PC-3 (cell line): ENCODE data around the gene MED14. TPM values are rescaled to one million over a fixed set of nuclear protein-coding genes. Genes with fewer than 3 reads are reported as not detected.

Experiments
- ATAC-seq: fragments of 200-7000 bp; cut with Tn5 transposase; 2 replicates; pipeline ENCODE4 v1.9.1; 2020; ENCODE audit warnings: mild to moderate bottlenecking, moderate library complexity
- BruUV-seq: library from RNA; stranded (reverse); fragments of 400-500 nt; replicated peaks from 2 replicates; lab custom pipeline; 2021; lab: Mats Ljungman, UMichigan
- CTCF ChIA-PET: fragments of 300-600 bp; sonication (Branson Sonifier 250); formaldehyde crosslinking; loops from one replicate; lab custom pipeline; 2022; ENCODE audit warnings: antibody characterized with exemption; lab: Charles Lee
- POLR2A ChIA-PET: fragments of 300-600 bp; sonication (Branson Sonifier 250); formaldehyde crosslinking; loops from one replicate; lab custom pipeline; 2022; ENCODE audit warnings: antibody characterized with exemption; ENCODE audit not compliant: unreplicated experiment; lab: Charles Lee
- DNase-seq: peaks from one replicate; pipeline ENCODE4 v3.0.0-alpha.2; 2015
- H2AFZ ChIP-seq: fragments of 300-600 bp; sonication (generic); 2 replicates; pipeline ENCODE4 v1.6.0; 2016; ENCODE audit warnings: antibody characterized with exemption, low read length
- H3F3A ChIP-seq: fragments of 300-600 bp; sonication (generic); one replicate; pipeline ENCODE4 v1.6.0; 2017; ENCODE audit warnings: antibody characterized with exemption, low read length, control low read depth, mild to moderate bottlenecking; ENCODE audit not compliant: unreplicated experiment
- H3K27ac ChIP-seq: fragments of 300-600 bp; sonication (generic); 2 replicates; pipeline ENCODE4 v1.5.1; 2016; ENCODE audit warnings: mild to moderate bottlenecking, low read length
- H3K27me3 ChIP-seq: fragments of 300-600 bp; sonication (generic); 2 replicates; pipeline ENCODE4 v1.6.1; 2016; ENCODE audit warnings: low read length, mixed read lengths
- H3K36me3 ChIP-seq: fragments of 300-600 bp; sonication (generic); 2 replicates; pipeline ENCODE4 v1.6.1; 2016; ENCODE audit warnings: low read depth, mixed run types, low read length, mixed read lengths
- H3K4me1 ChIP-seq: fragments of 300-600 bp; sonication (generic); 2 replicates; pipeline ENCODE4 v1.5.1; 2016; ENCODE audit warnings: low read length; ENCODE audit not compliant: insufficient read depth
- H3K4me2 ChIP-seq: fragments of 300-600 bp; sonication (generic); 2 replicates; pipeline ENCODE4 v1.6.0; 2016; ENCODE audit warnings: low read length
- H3K4me3 ChIP-seq: fragments of 300-600 bp; sonication (generic); 2 replicates; pipeline ENCODE4 v1.5.1; 2016; ENCODE audit warnings: mild to moderate bottlenecking, low read length, mixed read lengths
- H3K79me2 ChIP-seq: fragments of 300-600 bp; sonication (generic); 2 replicates; pipeline ENCODE4 v1.6.1; 2017; ENCODE audit warnings: low read length, mixed read lengths
- H3K9ac ChIP-seq: fragments of 300-600 bp; sonication (generic); 2 replicates; pipeline ENCODE4 v1.6.0; 2016; ENCODE audit warnings: mild to moderate bottlenecking, low read length
- H3K9me2 ChIP-seq: fragments of 300-600 bp; sonication (generic); replicated peaks from 2 replicates; pipeline ENCODE4 v1.6.1; 2016; ENCODE audit warnings: mixed run types, low read length, mixed read lengths
- H3K9me3 ChIP-seq: fragments of 300-600 bp; sonication (generic); 2 replicates; pipeline ENCODE4 v1.6.1; 2016; ENCODE audit warnings: low read length, mixed read lengths
- H4K20me1 ChIP-seq: fragments of 300-600 bp; sonication (generic); 2 replicates; pipeline ENCODE4 v1.6.1; 2016; ENCODE audit warnings: low read length, mixed read lengths
- CTCF ChIP-seq: fragments of 300-600 bp; sonication (generic); conservative IDR thresholded peaks from 2 replicates; pipeline ENCODE4 v1.5.1; 2017; ENCODE audit warnings: antibody characterized with exemption, low read depth, mild to moderate bottlenecking, low read length
- EZH2 ChIP-seq: fragments of 300-600 bp; sonication (generic); IDR thresholded peaks from one replicate; pipeline ENCODE4 v1.6.1; 2017; ENCODE audit warnings: antibody characterized with exemption, mild to moderate bottlenecking, low read length; ENCODE audit not compliant: unreplicated experiment
- EZH2phosphoT487 ChIP-seq: fragments of 300-600 bp; sonication (generic); IDR thresholded peaks from 2 replicates; pipeline ENCODE4 v1.6.1; 2018; ENCODE audit warnings: mild to moderate bottlenecking, antibody characterized with exemption, low read length, borderline replicate concordance
- intact Hi-C: fragments of 100-400 bp; cut with micrococcal nuclease; formaldehyde crosslinking; loops from 2 replicates; pipeline ENCODE4 v1.9.0; 2023
- total RNA-seq: library from RNA; depleted of rRNA; stranded (reverse); fragments of >200 nt; gene quantifications from 2 replicates; pipeline ENCODE4 v1.2.3, GENCODE V29; 2014

Gene MED14
- total RNA-seq, 1 experiment from 2014 or later, result 44.7 TPM

- CTCF ChIA-PET, result interaction anchor here (0.5 to 2.6 kb wide), 3 partner anchors 141 to 849 kb away, joined by 4 to 27 read pairs (median 7); no protein-coding TSS in a partner anchor
- H3K9me3 ChIP-seq, result no peaks in the 10 kb centered on the region
- no peaks in the 10 kb centered on the region for H3K9me2 ChIP-seq
- TF ChIP-seq EZH2 (no peak), EZH2phosphoT487 (no peak), CTCF (no peak)
- no peak overlapping the region for H3K4me3 ChIP-seq
- POLR2A ChIA-PET, result no interaction called here
- H3K36me3 ChIP-seq, result peaks cover 15% of the 10 kb centered on the region; the same call in 1 of the 2 replicates
- H4K20me1 ChIP-seq, result no peaks in the 10 kb centered on the region
- no peaks in the 10 kb centered on the region for H3K27me3 ChIP-seq
- no peak overlapping the region for H3K27ac ChIP-seq
- DNase-seq (no peak), ATAC-seq (no peak)
- H3K4me1 ChIP-seq, result no peaks in the 10 kb centered on the region
- H3K4me2 ChIP-seq, result no peak overlapping the region
- intact Hi-C loops, result loop anchor here (5.0 kb wide), 1 partner anchor 270 kb away; no protein-coding TSS in a partner anchor
- H3F3A ChIP-seq, result no peaks in the 10 kb centered on the region
- H3K79me2 ChIP-seq, result no peaks in the 10 kb centered on the region
- no TSS peak for BruUV-seq
- no peak overlapping the region for H2AFZ ChIP-seq
- no peak overlapping the region for H3K9ac ChIP-seq
Observed at GRCh38 chrX:40652664-40653063, 82.7 kb downstream of the MED14 start.

GRCh38 chrX:40651620-40652223, 83.6 kb downstream of the MED14 start:
- H3K9me2 ChIP-seq, result no peaks in the 10 kb centered on the region
- intact Hi-C loops, result loop anchor here (1.0 to 5.0 kb wide), 3 partner anchors 143 to 271 kb away; no protein-coding TSS in a partner anchor
- H3K27me3 ChIP-seq, result no peaks in the 10 kb centered on the region
- ATAC-seq, result no peak
- no peaks in the 10 kb centered on the region for H4K20me1 ChIP-seq
- no peak overlapping the region for H3K9ac ChIP-seq
- peak; percentile 69 for DNase-seq
- TF ChIP-seq EZH2 (no peak), CTCF (peak; percentile 82)
- no TSS peak for BruUV-seq
- no peak overlapping the region for H3K4me2 ChIP-seq
- no peak overlapping the region for H3K27ac ChIP-seq
- no peak overlapping the region for H2AFZ ChIP-seq
- ChIA-PET POLR2A (interaction anchor here (0.6 to 0.8 kb wide), 3 partner anchors 434 to 505 kb away, joined by 3 to 8 read pairs (median 6); partner anchors contain the start of gene USP9X), CTCF (interaction anchor here (0.5 to 2.6 kb wide), 7 partner anchors 49 to 512 kb away, joined by 3 to 27 read pairs (median 6); partner anchors contain the start of gene MED14)
- no peak overlapping the region for H3K4me3 ChIP-seq
- H3K79me2 ChIP-seq, result peaks cover 6% of the 10 kb centered on the region
- no peaks in the 10 kb centered on the region for H3K4me1 ChIP-seq
- peaks cover 15% of the 10 kb centered on the region; the same call in 1 of the 2 replicates for H3K36me3 ChIP-seq
- no peaks in the 10 kb centered on the region for H3K9me3 ChIP-seq
- H3F3A ChIP-seq, result no peaks in the 10 kb centered on the region
